Bone marrow (tissue), 2 donors: Measurements from ENCODE around the gene LRRFIP2.

Experiments
- DNase-seq, 2 donors: peaks; one replicate each; lab custom pipeline; 2025; lab: John Stamatoyannopoulos, UW

The LRRFIP2 gene

DNA sequence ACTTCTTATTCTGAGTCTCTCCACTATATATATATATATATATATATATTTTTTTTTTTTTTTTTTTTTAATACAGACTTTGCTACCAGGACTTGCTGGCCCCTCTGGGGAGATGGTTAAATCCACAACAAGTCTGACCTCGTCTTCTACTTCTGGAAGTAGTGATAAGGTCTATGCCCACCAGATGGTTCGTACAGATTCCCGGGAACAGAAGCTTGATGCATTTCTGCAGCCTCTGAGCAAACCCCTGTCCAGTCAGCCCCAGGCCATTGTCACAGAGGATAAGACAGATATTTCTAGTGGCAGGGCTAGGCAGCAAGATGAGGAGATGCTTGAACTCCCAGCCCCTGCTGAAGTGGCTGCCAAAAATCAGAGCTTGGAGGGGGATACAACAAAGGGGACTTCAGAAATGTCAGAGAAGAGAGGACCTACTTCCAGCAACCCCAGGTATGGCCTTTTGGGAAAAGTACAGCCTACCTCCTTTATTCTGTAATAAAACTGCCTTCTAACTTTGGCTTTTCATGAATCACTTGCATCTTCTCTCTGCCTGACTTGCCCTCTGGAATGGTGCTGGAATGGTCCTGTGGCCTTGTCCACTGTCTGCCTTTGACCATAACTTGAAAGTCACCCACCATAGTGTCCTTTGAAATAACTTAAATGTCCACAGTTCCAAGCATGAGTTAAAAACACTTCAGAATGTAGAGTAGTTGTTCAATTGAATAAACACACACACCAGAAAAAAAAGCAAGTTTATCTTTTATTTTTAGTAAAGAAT lies 148.6 kb downstream of the LRRFIP2 start:
- DNase-seq, result no peak

DNA sequence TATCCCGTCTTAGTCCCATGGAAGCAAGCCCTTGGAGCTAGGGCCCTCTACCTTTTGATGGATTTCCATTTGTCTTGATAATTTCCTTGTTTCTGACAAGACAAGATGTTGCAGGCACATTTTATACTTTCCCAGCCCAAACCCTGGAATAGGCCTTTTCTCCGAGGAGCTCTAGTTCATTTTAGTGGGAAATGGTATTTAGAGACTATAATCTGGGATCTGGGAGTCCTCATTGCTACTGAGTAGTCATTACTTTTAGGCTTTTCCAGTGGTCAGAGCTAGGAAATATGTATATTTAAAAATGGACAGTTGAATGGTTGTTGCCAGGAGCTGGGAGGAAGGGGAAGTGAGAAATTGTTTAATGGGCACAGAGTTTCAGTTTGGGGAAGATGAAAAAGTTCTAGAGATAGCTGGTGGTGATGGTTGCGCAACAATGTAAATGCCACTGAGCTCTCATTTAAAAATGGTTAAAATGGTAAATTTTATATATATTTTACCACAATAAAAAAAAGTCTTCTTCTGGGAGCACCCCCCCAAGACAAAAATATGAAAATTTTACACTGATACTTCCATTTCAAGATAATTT lies 149.5 kb downstream of the LRRFIP2 start:
- peak in 1 of 2 donors; percentile 38 for DNase-seq

DNA sequence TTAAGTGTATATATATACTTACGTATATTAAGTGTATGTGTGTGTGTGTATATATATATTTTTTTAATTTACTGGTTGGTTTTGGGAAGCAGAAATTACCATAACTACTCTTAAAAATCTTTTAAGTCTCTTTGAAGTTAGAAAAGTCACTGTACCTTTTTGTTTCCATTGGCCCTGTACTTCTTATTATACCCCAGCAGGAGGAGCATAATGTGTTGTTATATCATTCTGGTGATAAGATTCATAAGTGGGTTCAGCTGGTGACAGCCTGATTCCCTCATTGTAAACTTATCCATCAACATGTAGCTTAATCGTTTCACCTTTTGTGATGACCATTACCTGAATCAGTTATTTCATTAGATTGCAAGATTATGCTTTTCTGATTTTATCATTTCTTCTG lies 150.3 kb downstream of the LRRFIP2 start:
- peak in 1 of 2 donors; percentile 9 for DNase-seq

DNA sequence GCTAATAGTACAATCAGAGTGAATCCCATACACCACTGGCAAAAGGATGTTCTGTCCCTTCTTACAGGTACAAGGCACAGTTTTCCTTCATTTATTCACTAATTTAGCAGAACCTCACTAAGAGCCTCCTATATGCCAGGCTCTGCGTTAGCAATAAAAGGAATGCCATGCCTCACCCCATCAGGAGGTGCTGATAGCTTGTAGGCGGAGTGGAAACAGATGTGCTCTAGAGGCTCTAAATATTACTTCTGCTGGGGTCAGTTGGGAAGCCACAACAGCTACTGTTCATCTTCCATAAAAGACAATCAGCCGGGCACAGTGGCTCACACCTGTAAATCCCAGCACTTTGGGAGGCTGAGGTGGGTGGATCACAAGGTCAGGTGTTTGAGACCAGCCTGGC lies 156.7 kb downstream of the LRRFIP2 start:
- no peak for DNase-seq

DNA sequence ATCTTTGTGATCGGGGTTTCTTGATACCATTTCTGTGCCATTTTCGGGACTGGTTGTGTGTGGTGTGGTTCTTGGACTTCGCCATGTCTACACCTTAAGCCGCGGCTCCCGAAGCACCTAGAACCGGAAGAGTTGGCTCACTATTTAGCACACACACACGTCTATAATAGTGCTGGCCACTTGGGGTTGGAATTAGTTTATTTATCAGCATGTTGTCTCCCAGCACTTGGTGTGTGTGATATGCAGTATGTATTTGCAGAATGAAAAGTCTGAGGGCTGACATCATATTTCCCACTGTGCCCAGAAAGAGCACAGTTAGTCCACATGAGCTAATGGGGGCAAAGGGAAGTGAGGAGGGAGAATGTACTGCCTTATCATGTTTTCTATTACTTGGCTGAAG lies 157.5 kb downstream of the LRRFIP2 start:
- DNase-seq, result no peak

DNA sequence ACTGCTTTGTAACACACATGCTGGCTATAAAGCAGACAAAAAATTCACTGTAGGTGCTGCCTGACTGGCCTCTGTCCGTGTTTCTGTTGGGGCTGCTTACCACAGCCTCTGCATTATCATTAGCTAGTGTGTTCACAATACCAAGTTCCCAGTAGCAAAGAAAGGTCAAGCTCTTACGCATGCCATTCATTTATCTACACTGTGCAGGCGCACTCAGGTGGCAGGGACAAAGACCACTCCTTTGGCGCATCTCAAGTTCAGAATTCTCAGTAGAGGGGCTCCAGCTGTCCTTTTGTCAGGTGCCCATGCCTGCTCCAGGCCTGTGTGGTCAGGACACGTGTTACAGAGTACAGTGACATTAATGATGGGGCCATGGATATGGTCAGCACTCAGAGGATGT lies 158.7 kb downstream of the LRRFIP2 start:
- DNase-seq, result no peak

DNA sequence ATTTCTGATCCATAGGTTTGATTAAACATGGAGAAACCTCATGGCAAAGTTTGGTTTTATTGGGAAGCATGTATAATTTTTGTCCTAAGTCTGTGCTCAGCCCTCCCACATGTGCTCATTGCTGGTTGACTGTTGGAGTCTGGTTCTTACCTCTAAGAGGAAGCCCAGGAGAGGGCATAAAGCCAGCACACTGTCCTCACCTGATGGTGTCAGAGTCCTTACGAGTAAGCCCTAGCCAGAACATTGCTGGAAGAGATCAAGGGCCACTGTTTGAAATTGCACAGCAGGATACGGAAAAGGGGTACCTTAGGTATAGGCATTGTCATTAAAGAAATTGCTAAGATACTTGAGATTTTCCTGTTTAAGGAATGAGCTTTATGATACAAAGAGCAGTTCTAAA lies 159.8 kb downstream of the LRRFIP2 start:
- no peak for DNase-seq
